Activated CD4-positive, alpha-beta memory T cell treated with anti-CD3 and anti-CD28 coated beads, Interleukin-2, amount 10 ng/mL, durations not matched to agents 7 days and 5 days (primary cell): Measurements from ENCODE around the gene INSIG1. TPM values are rescaled to one million over a fixed set of nuclear protein-coding genes. Genes with fewer than 3 reads are reported as not detected.

ENCODE experiments used
- CTCF ChIA-PET: fragments of 350-600 bp; sonication (Branson Sonifier 250); formaldehyde crosslinking; loops from one replicate; lab custom pipeline; 2021; ENCODE audit warnings: antibody characterized with exemption, inconsistent platforms; lab: Charles Lee
- POLR2A ChIA-PET: fragments of 350-600 bp; sonication (Branson Sonifier 250); formaldehyde crosslinking; loops from one replicate; lab custom pipeline; 2021; ENCODE audit warnings: antibody characterized with exemption; lab: Charles Lee
- DNase-seq: peaks from one replicate; pipeline ENCODE4 v3.0.0-alpha.2; 2020
- H3K27ac Mint-ChIP-seq: one replicate; pipeline ENCODE4 v1.8.0; 2021; ENCODE audit warnings: mild to moderate bottlenecking, mixed read lengths
- H3K27me3 Mint-ChIP-seq: one replicate; pipeline ENCODE4 v1.8.0; 2021; ENCODE audit warnings: mixed read lengths
- H3K36me3 Mint-ChIP-seq: one replicate; pipeline ENCODE4 v1.8.0; 2021; ENCODE audit warnings: low read depth, mixed read lengths
- H3K4me1 Mint-ChIP-seq: one replicate; pipeline ENCODE4 v1.8.0; 2021; ENCODE audit warnings: mixed read lengths
- H3K4me3 Mint-ChIP-seq: one replicate; pipeline ENCODE4 v1.8.0; 2021; ENCODE audit warnings: mild to moderate bottlenecking, mixed read lengths
- H3K9me3 Mint-ChIP-seq: one replicate; pipeline ENCODE4 v1.8.0; 2021; ENCODE audit warnings: mixed read lengths
- total RNA-seq, 2 experiments: library from RNA; stranded (reverse); gene quantifications; one replicate each; pipeline ENCODE4 v1.2.3, GENCODE V29; 2021

INSIG1 gene
- total RNA-seq, 2 experiments from 2014 or later = 276 to 283 TPM

GRCh38 chr7:155258226-155258560 is 39.5 kb upstream of the INSIG1 start:
- Mint-ChIP-seq H3K27me3 (peaks cover 27% of the 10 kb centered on the region), H3K36me3 (no peaks in the 10 kb centered on the region), H3K9me3 (no peaks in the 10 kb centered on the region), H3K27ac (no peak overlapping the region), H3K4me3 (no peak overlapping the region), H3K4me1 (peaks cover 8% of the 10 kb centered on the region)
- no peak for DNase-seq
- POLR2A ChIA-PET = no interaction called here
- CTCF ChIA-PET = no interaction called here

GRCh38 chr7:155259866-155260497 is 37.7 kb upstream of the INSIG1 start:
- H3K36me3 Mint-ChIP-seq = no peaks in the 10 kb centered on the region
- no peaks in the 10 kb centered on the region for H3K9me3 Mint-ChIP-seq
- peaks cover 14% of the 10 kb centered on the region for H3K27me3 Mint-ChIP-seq

GRCh38 chr7:155260498-155260872 is 37.2 kb upstream of the INSIG1 start:
- CTCF ChIA-PET = no interaction called here

More at GRCh38 chr7:155259866-155260497, 37.7 kb upstream of the INSIG1 start:
- Mint-ChIP-seq H3K27ac (no peak overlapping the region), H3K4me3 (no peak overlapping the region), H3K4me1 (peaks cover 8% of the 10 kb centered on the region)
- CTCF ChIA-PET = no interaction called here
- no peak for DNase-seq
- POLR2A ChIA-PET = no interaction called here

GRCh38 chr7:155261031-155261985 is 36.4 kb upstream of the INSIG1 start:
- Mint-ChIP-seq H3K4me3 (no peak overlapping the region), H3K27me3 (peaks cover 13% of the 10 kb centered on the region), H3K9me3 (no peaks in the 10 kb centered on the region), H3K4me1 (peaks cover 1% of the 10 kb centered on the region), H3K36me3 (no peaks in the 10 kb centered on the region), H3K27ac (no peak overlapping the region)
- no peak for DNase-seq
- POLR2A ChIA-PET = no interaction called here
- CTCF ChIA-PET = interaction anchor here (1.1 to 1.3 kb wide), 2 partner anchors 18 to 83 kb away, joined by 3 read pairs; no protein-coding TSS in a partner anchor

More at GRCh38 chr7:155260498-155260872, 37.2 kb upstream of the INSIG1 start:
- Mint-ChIP-seq H3K4me1 (peaks cover 5% of the 10 kb centered on the region), H3K4me3 (no peak overlapping the region), H3K9me3 (no peaks in the 10 kb centered on the region), H3K27ac (no peak overlapping the region), H3K36me3 (no peaks in the 10 kb centered on the region), H3K27me3 (peaks cover 13% of the 10 kb centered on the region)
- POLR2A ChIA-PET = no interaction called here
- no peak for DNase-seq

DNA sequence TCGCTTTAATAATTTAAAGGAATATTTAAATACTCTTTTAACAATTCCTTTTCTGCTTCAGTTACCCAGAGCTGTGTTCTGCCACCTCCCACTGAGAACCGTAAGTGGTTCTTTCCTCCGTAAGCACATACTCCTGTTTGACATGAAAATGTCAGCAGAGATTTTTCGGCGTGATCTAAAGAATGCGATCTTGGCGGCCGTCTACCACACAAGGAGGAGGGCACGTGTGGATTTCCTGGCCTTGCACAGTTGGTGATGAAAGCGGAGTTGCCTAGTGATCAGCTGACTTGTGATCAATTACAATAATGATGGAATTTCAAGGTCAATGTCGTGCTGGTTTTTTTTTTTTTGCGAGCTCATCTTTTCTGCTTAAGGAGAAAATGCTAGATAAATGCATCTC is 35.6 kb upstream of the INSIG1 start:
- H3K4me1 Mint-ChIP-seq = peaks cover 1% of the 10 kb centered on the region
- POLR2A ChIA-PET = no interaction called here
- no peaks in the 10 kb centered on the region for H3K9me3 Mint-ChIP-seq
- CTCF ChIA-PET = interaction anchor here (1.1 to 1.3 kb wide), 2 partner anchors 17 to 82 kb away, joined by 3 read pairs; no protein-coding TSS in a partner anchor
- no peaks in the 10 kb centered on the region for H3K36me3 Mint-ChIP-seq
- H3K27ac Mint-ChIP-seq = no peak overlapping the region
- no peak overlapping the region for H3K4me3 Mint-ChIP-seq
- H3K27me3 Mint-ChIP-seq = peaks cover 12% of the 10 kb centered on the region
- DNase-seq = no peak

DNA sequence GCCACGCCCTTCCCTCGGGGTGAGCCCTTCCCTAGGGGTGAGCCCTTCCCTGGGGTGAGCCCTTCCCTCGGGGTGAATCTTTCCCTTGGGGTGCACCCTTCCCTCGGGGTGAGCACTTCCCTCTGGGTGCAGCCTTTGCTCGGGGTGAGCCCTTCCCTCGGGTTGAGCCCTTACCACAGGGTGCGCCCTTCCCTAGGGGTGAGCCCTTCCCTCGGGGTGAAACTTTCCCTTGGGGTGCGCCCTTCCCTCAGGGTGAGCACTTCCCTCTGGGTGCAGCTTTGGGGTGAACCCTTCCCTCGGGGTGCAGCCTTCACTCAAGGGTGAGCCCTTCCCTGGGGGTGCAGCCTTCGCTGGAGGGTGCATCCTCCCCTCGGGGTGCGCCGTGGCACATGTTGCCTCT is 34.6 kb upstream of the INSIG1 start:
- H3K4me1 Mint-ChIP-seq = peaks cover 1% of the 10 kb centered on the region
- POLR2A ChIA-PET = no interaction called here

GRCh38 chr7:155263581-155264143 is 34.0 kb upstream of the INSIG1 start:
- Mint-ChIP-seq H3K9me3 (no peaks in the 10 kb centered on the region), H3K27ac (no peak overlapping the region), H3K36me3 (no peaks in the 10 kb centered on the region), H3K4me3 (no peak overlapping the region), H3K4me1 (peaks cover 1% of the 10 kb centered on the region), H3K27me3 (peaks cover 12% of the 10 kb centered on the region)
- POLR2A ChIA-PET = no interaction called here
- CTCF ChIA-PET = no interaction called here
- no peak for DNase-seq

More for the DNA sequence above, 34.6 kb upstream of the INSIG1 start:
- Mint-ChIP-seq H3K27me3 (peaks cover 12% of the 10 kb centered on the region), H3K9me3 (no peaks in the 10 kb centered on the region), H3K4me3 (no peak overlapping the region), H3K36me3 (no peaks in the 10 kb centered on the region), H3K27ac (no peak overlapping the region)
- no peak for DNase-seq
- CTCF ChIA-PET = no interaction called here

DNA sequence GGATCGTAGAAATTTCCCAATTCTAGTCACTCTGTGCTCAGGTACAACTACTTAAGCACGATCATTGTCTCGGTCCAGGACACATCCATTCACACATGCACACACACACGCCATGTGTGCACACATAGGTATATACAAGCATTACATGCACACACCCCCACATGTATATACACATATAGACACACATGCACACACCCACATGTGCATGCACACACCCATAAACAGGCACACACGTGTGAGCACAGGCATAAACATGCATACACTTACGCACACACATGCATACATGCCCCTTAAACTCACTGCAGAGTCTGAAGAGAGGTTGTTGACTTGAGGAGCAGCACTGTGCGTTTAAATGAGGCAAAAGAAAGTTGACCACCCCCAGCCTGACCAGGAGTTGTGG is 32.5 kb upstream of the INSIG1 start:
- Mint-ChIP-seq H3K4me1 (peaks cover 1% of the 10 kb centered on the region), H3K27me3 (peaks cover 10% of the 10 kb centered on the region), H3K4me3 (no peak overlapping the region), H3K9me3 (no peaks in the 10 kb centered on the region), H3K27ac (no peak overlapping the region), H3K36me3 (no peaks in the 10 kb centered on the region)
- ChIA-PET POLR2A (no interaction called here), CTCF (no interaction called here)
- no peak for DNase-seq

GRCh38 chr7:155265961-155266360 is 31.7 kb upstream of the INSIG1 start:
- CTCF ChIA-PET = no interaction called here
- H3K4me1 Mint-ChIP-seq = peaks cover 8% of the 10 kb centered on the region
- H3K27ac Mint-ChIP-seq = no peak overlapping the region
- no peak for DNase-seq
- no peaks in the 10 kb centered on the region for H3K36me3 Mint-ChIP-seq
- H3K27me3 Mint-ChIP-seq = peaks cover 8% of the 10 kb centered on the region
- POLR2A ChIA-PET = no interaction called here
- no peak overlapping the region for H3K4me3 Mint-ChIP-seq
- no peaks in the 10 kb centered on the region for H3K9me3 Mint-ChIP-seq

- Mint-ChIP-seq H3K27ac (no peak overlapping the region), H3K27me3 (peaks cover 8% of the 10 kb centered on the region), H3K4me1 (peaks cover 10% of the 10 kb centered on the region), H3K9me3 (no peaks in the 10 kb centered on the region), H3K36me3 (no peaks in the 10 kb centered on the region), H3K4me3 (no peak overlapping the region)
- ChIA-PET CTCF (no interaction called here), POLR2A (no interaction called here)
- no peak for DNase-seq
These were observed 31.2 kb upstream of the INSIG1 start for GRCh38 chr7:155266440-155266839.

- H3K27ac Mint-ChIP-seq = no peak overlapping the region
- H3K9me3 Mint-ChIP-seq = no peaks in the 10 kb centered on the region
- peaks cover 12% of the 10 kb centered on the region for H3K4me1 Mint-ChIP-seq
- POLR2A ChIA-PET = no interaction called here
- peaks cover 9% of the 10 kb centered on the region for H3K27me3 Mint-ChIP-seq
- CTCF ChIA-PET = no interaction called here
- H3K36me3 Mint-ChIP-seq = no peaks in the 10 kb centered on the region
- H3K4me3 Mint-ChIP-seq = no peak overlapping the region
- DNase-seq = no peak
These were observed 30.7 kb upstream of the INSIG1 start for GRCh38 chr7:155267023-155267422.

- Mint-ChIP-seq H3K27ac (no peak overlapping the region), H3K4me3 (no peak overlapping the region), H3K36me3 (no peaks in the 10 kb centered on the region), H3K27me3 (peaks cover 4% of the 10 kb centered on the region), H3K9me3 (no peaks in the 10 kb centered on the region), H3K4me1 (peaks cover 13% of the 10 kb centered on the region)
- ChIA-PET CTCF (no interaction called here), POLR2A (no interaction called here)
- no peak for DNase-seq
These were observed 30.2 kb upstream of the INSIG1 start for GRCh38 chr7:155267436-155267835.

DNA sequence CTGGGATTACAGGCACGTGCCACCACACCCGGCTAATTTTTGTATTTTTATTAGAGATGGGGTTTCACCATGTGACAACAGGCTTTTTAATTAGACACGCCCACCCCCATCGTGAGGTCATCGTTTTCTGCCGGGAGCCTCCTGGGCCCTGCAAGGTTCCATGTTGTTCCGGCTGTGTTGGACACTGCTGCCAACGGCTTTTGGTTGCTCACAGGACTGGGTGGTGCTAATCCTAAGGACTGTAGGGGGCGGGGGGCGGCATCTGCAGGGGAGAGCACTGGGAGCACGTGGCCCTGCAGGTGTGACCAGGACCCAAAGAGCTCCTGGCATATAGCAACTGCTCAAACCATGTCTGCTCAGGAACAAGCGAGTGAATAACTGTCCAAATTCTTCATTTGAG is 29.5 kb upstream of the INSIG1 start:
- peaks cover 15% of the 10 kb centered on the region for H3K4me1 Mint-ChIP-seq
- H3K9me3 Mint-ChIP-seq = no peaks in the 10 kb centered on the region
- ChIA-PET CTCF (no interaction called here), POLR2A (interaction anchor here (1.9 kb wide), 1 partner anchor 29 kb away, joined by 11 read pairs; the partner anchor contains the start of gene INSIG1)
- H3K36me3 Mint-ChIP-seq = no peaks in the 10 kb centered on the region
- H3K27me3 Mint-ChIP-seq = peaks cover 7% of the 10 kb centered on the region
- H3K4me3 Mint-ChIP-seq = no peak overlapping the region
- DNase-seq = no peak
- H3K27ac Mint-ChIP-seq = no peak overlapping the region
